ENCODE results near the gene MRPL18.
"Not testable (repeated sequence)": the region's sequence is repeated elsewhere in the genome, so short reads cannot be mapped to it uniquely, and the experiment has no call there.

Gene MRPL18

GRCh38 chr6:159804504-159804903 lies 14.2 kb downstream of the MRPL18 start:
- Histone ChIP-seq H3K9ac (ENCODE audit: low read length) (no peak overlapping the region), H3K36me3 (ENCODE audit: control insufficient read depth, insufficient read depth, low read length, severe bottlenecking) (peaks cover 3% of the 10 kb centered on the region), H3K9me3 (ENCODE audit: control insufficient read depth, low read length) (no peaks in the 10 kb centered on the region), H3K27me3 (replicated peaks; ENCODE audit: control insufficient read depth, insufficient read depth, low read length) (no peaks in the 10 kb centered on the region), H3K4me1 (ENCODE audit: control insufficient read depth, insufficient read depth, low read length) (peaks cover 6% of the 10 kb centered on the region), H3K4me3 (ENCODE audit: low read length) (no peak overlapping the region)
- DNase-seq (ENCODE audit: low read depth): no peak

- Histone ChIP-seq H3K9ac (ENCODE audit: low read length) (no peak overlapping the region), H3K4me3 (ENCODE audit: low read length) (no peak overlapping the region), H3K4me1 (ENCODE audit: control insufficient read depth, insufficient read depth, low read length) (peaks cover 6% of the 10 kb centered on the region), H3K9me3 (ENCODE audit: control insufficient read depth, low read length) (no peaks in the 10 kb centered on the region), H3K27me3 (replicated peaks; ENCODE audit: control insufficient read depth, insufficient read depth, low read length) (no peaks in the 10 kb centered on the region), H3K36me3 (ENCODE audit: control insufficient read depth, insufficient read depth, low read length, severe bottlenecking) (no peaks in the 10 kb centered on the region)
- DNase-seq (ENCODE audit: low read depth): no peak
Observed at GRCh38 chr6:159805440-159806020, 15.3 kb downstream of the MRPL18 start.

DNA sequence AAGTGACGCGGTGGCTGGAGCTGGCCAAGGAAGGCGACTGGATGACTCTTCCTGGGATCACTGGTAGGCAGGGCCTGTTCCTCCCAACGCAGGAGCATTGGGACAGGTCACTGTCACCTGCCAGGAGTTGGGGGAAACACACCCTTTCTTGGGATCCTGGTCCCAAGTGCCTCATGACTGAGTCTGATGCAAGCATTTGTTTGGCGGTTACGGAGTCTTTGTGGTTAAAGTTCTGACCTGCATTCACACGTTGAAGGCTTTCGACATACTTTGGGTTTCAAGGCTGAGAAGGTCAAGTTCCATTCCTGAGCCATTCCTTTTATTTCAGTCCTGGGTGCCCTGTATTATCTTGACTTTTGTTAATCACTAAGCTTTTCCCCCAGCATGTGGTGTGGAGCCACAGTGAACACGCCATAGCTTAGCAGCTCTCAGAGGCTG lies 15.8 kb downstream of the MRPL18 start:
- Histone ChIP-seq H3K27me3 (replicated peaks; ENCODE audit: control insufficient read depth, insufficient read depth, low read length) (no peaks in the 10 kb centered on the region), H3K36me3 (ENCODE audit: control insufficient read depth, insufficient read depth, low read length, severe bottlenecking) (no peaks in the 10 kb centered on the region), H3K4me1 (ENCODE audit: control insufficient read depth, insufficient read depth, low read length) (peaks cover 6% of the 10 kb centered on the region), H3K4me3 (ENCODE audit: low read length) (no peak overlapping the region), H3K9ac (ENCODE audit: low read length) (no peak overlapping the region), H3K9me3 (ENCODE audit: control insufficient read depth, low read length) (no peaks in the 10 kb centered on the region)
- DNase-seq (ENCODE audit: low read depth): no peak

DNA sequence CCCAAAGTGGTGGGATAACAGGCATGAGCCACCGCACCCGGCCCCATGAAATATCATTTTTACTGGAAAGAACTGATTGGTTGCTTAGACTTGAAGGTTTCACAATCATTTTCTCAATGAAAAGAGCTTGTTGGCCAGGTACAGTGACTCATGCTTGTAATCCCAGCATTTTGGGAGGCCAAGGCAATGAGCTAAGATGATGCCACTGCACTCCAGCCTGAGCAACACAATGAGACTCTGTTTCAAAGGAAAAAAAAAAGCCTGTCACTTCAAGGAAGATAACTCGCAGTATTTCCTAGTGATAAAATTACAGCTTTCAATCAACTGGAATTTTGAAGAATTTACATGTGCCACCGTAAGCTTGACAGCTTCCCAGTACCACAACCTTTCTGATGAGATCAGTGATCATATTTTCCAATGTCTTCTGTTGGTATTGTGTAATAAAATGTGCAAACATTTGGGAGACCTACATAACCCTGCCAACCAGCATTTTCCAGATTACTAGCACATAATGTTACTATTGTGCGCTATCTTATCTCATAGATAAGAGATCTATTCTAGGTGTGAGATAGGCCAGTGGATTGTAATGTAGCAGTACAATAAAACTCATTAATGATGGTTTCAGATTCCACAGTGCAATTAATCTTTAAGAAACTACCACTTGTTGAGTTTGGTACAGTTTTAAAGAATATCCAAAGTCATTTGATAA lies 17.0 kb downstream of the MRPL18 start:
- H3K9ac ChIP-seq (ENCODE audit: low read length): no peak overlapping the region
- no peak for DNase-seq (ENCODE audit: low read depth)
- H3K4me1 ChIP-seq (ENCODE audit: control insufficient read depth, insufficient read depth, low read length): peaks cover 6% of the 10 kb centered on the region
- H3K9me3 ChIP-seq (ENCODE audit: control insufficient read depth, low read length): no peaks in the 10 kb centered on the region
- no peaks in the 10 kb centered on the region for H3K36me3 ChIP-seq (ENCODE audit: control insufficient read depth, insufficient read depth, low read length, severe bottlenecking)
- no peak overlapping the region for H3K4me3 ChIP-seq (ENCODE audit: low read length)
- no peaks in the 10 kb centered on the region for H3K27me3 ChIP-seq (replicated peaks; ENCODE audit: control insufficient read depth, insufficient read depth, low read length)

DNA sequence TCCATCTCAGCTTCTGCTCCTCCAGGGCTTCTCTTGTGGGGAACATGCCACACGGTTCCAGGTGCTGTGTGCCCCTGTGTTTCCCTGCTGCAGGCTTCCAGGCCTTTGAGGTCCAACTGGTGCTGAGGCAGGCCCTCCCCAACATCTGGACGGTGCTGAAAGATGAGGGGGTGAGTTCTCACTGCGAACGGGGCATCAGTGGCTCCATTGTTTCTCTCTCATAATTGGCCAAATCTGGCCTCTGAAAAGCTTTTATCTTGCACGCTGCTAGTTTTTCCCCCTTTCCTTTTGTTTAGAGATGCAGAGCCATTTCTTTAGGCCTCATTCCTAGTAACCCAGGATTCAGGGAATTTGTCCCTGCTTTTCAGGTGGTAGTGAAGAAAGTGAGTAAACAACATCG lies 18.4 kb downstream of the MRPL18 start:
- Histone ChIP-seq H3K4me3 (ENCODE audit: low read length) (no peak overlapping the region), H3K9ac (ENCODE audit: low read length) (no peak overlapping the region), H3K36me3 (ENCODE audit: control insufficient read depth, insufficient read depth, low read length, severe bottlenecking) (no peaks in the 10 kb centered on the region), H3K4me1 (ENCODE audit: control insufficient read depth, insufficient read depth, low read length) (peaks cover 6% of the 10 kb centered on the region), H3K27me3 (replicated peaks; ENCODE audit: control insufficient read depth, insufficient read depth, low read length) (no peaks in the 10 kb centered on the region), H3K9me3 (ENCODE audit: control insufficient read depth, low read length) (no peaks in the 10 kb centered on the region)
- no peak for DNase-seq (ENCODE audit: low read depth)

- Histone ChIP-seq H3K36me3 (ENCODE audit: control insufficient read depth, insufficient read depth, low read length, severe bottlenecking) (no peaks in the 10 kb centered on the region), H3K4me1 (ENCODE audit: control insufficient read depth, insufficient read depth, low read length) (peaks cover 6% of the 10 kb centered on the region), H3K9ac (ENCODE audit: low read length) (no peak overlapping the region), H3K9me3 (ENCODE audit: control insufficient read depth, low read length) (no peaks in the 10 kb centered on the region), H3K27me3 (replicated peaks; ENCODE audit: control insufficient read depth, insufficient read depth, low read length) (no peaks in the 10 kb centered on the region), H3K4me3 (ENCODE audit: low read length) (no peak overlapping the region)
- DNase-seq (ENCODE audit: low read depth): no peak
Observed at GRCh38 chr6:159809149-159809548, 18.9 kb downstream of the MRPL18 start.

DNA sequence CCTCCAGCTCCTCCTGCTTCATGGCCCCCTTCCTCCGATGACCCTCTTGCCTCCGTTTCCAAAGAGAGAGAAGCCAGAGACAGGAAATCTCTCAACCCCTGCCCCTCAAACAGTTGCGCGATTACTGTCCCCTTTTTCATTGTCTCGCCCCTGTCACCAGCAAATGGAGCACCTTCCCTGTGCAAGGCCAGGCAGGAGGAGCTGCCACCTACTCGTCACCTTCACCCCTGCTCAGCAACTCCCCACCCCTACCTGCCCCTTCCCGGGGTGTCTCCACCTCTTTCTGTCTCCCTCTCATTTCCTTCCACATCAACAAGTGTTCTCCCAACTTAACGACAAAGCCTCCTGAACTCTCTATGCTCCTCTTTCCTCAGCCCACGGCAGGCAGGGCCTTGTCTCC lies 23.5 kb downstream of the MRPL18 start:
- Histone ChIP-seq H3K4me3 (ENCODE audit: low read length) (no peak overlapping the region), H3K4me1 (ENCODE audit: control insufficient read depth, insufficient read depth, low read length) (no peaks in the 10 kb centered on the region), H3K9ac (ENCODE audit: low read length) (no peak overlapping the region), H3K9me3 (ENCODE audit: control insufficient read depth, low read length) (no peaks in the 10 kb centered on the region), H3K36me3 (ENCODE audit: control insufficient read depth, insufficient read depth, low read length, severe bottlenecking) (no peaks in the 10 kb centered on the region), H3K27me3 (replicated peaks; ENCODE audit: control insufficient read depth, insufficient read depth, low read length) (peaks cover 22% of the 10 kb centered on the region)
- no peak for DNase-seq (ENCODE audit: low read depth)

- Histone ChIP-seq H3K9me3 (ENCODE audit: control insufficient read depth, low read length) (no peaks in the 10 kb centered on the region), H3K27me3 (replicated peaks; ENCODE audit: control insufficient read depth, insufficient read depth, low read length) (peaks cover 38% of the 10 kb centered on the region), H3K4me3 (ENCODE audit: low read length) (no peak overlapping the region), H3K4me1 (ENCODE audit: control insufficient read depth, insufficient read depth, low read length) (no peaks in the 10 kb centered on the region), H3K9ac (ENCODE audit: low read length) (no peak overlapping the region), H3K36me3 (ENCODE audit: control insufficient read depth, insufficient read depth, low read length, severe bottlenecking) (no peaks in the 10 kb centered on the region)
- DNase-seq (ENCODE audit: low read depth): no peak
Observed at GRCh38 chr6:159815410-159815809, 25.1 kb downstream of the MRPL18 start.

DNA sequence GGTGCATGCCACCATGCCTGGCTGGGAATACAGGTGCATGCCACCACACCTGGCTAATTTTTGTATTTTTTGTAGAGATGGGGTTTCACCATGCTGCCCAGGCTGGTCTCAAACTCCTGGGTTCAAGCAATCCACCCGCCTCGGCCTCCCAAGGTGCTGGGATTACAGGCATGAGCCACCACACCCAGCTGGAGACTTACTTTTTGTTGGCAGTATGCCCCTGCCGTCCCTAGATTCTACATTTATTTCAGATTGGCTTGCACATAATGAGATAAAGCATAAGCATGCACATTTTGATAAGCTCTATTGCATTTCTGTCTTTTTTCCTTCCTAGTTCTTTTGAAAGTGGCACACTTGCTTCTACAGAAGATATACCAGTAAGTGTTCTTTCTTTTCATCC lies 26.5 kb downstream of the MRPL18 start:
- peaks cover 38% of the 10 kb centered on the region for H3K27me3 ChIP-seq (replicated peaks; ENCODE audit: control insufficient read depth, insufficient read depth, low read length)
- H3K4me1 ChIP-seq (ENCODE audit: control insufficient read depth, insufficient read depth, low read length); H3K9me3 ChIP-seq (ENCODE audit: control insufficient read depth, low read length); H3K9ac ChIP-seq (ENCODE audit: low read length); H3K36me3 ChIP-seq (ENCODE audit: control insufficient read depth, insufficient read depth, low read length, severe bottlenecking); H3K4me3 ChIP-seq (ENCODE audit: low read length); DNase-seq (ENCODE audit: low read depth): not testable (repeated sequence)

- Histone ChIP-seq H3K4me3 (ENCODE audit: low read length) (no peak overlapping the region), H3K36me3 (ENCODE audit: control insufficient read depth, insufficient read depth, low read length, severe bottlenecking) (no peaks in the 10 kb centered on the region), H3K9me3 (ENCODE audit: control insufficient read depth, low read length) (no peaks in the 10 kb centered on the region), H3K9ac (ENCODE audit: low read length) (no peak overlapping the region), H3K4me1 (ENCODE audit: control insufficient read depth, insufficient read depth, low read length) (no peaks in the 10 kb centered on the region), H3K27me3 (replicated peaks; ENCODE audit: control insufficient read depth, insufficient read depth, low read length) (peaks cover 49% of the 10 kb centered on the region)
- no peak for DNase-seq (ENCODE audit: low read depth)
Observed at GRCh38 chr6:159817951-159818739, 27.9 kb downstream of the MRPL18 start.

- no peaks in the 10 kb centered on the region for H3K9me3 ChIP-seq (ENCODE audit: control insufficient read depth, low read length)
- H3K4me1 ChIP-seq (ENCODE audit: control insufficient read depth, insufficient read depth, low read length): no peaks in the 10 kb centered on the region
- H3K4me3 ChIP-seq (ENCODE audit: low read length): no peak overlapping the region
- peaks cover 54% of the 10 kb centered on the region for H3K27me3 ChIP-seq (replicated peaks; ENCODE audit: control insufficient read depth, insufficient read depth, low read length)
- no peak overlapping the region for H3K9ac ChIP-seq (ENCODE audit: low read length)
- DNase-seq (ENCODE audit: low read depth): no peak
- H3K36me3 ChIP-seq (ENCODE audit: control insufficient read depth, insufficient read depth, low read length, severe bottlenecking): no peaks in the 10 kb centered on the region
Observed at GRCh38 chr6:159819098-159819497, 28.8 kb downstream of the MRPL18 start.

Measured in adipocyte (in vitro differentiated cells).